Esophagus squamous epithelium (tissue), 4 donors: Measurements from ENCODE around the gene MED4. TPM values are rescaled to one million over a fixed set of nuclear protein-coding genes. Genes with fewer than 3 reads are reported as not detected.

Source experiments
- small RNA-seq, 4 donors: library from RNA; depleted of rRNA; stranded (forward); fragments of <200 nt; gene quantifications; one replicate each; pipeline ENCODE3, GENCODE V24; 2016
- total RNA-seq, 4 donors: library from RNA; depleted of rRNA; stranded (reverse); fragments of >200 nt; gene quantifications; one replicate each; pipeline ENCODE4 v1.1.0, GENCODE V29; 2016

The MED4 gene
- total RNA-seq, 4 donors from 2014 or later = 21.5 to 39.9 (median 32.3) TPM

Small RNA genes lying within 50 kb of the gene (small RNA-seq; reads per million reads assigned to genes)
- 0 reads per million in 4 donors for gene POLR2KP2

Other genes starting within 250 kb of the MED4 start
- gene SUCLA2, start 93.8 kb downstream of the MED4 start, total RNA-seq = 10 to 100 TPM; 22.7 to 56.6 (median 47.4) TPM
- gene NUDT15, start 57.4 kb downstream of the MED4 start, total RNA-seq = 10 to 100 TPM in 3 of 4 donors, 1 to 10 TPM in 1; 7.2 to 31.9 (median 18.5) TPM
- gene ITM2B, start 138.1 kb upstream of the MED4 start, total RNA-seq = 100 to 1,000 TPM; 418 to 554 (median 457) TPM
- gene RB1, start 208.6 kb upstream of the MED4 start, total RNA-seq = 10 to 100 TPM; 23.0 to 62.6 (median 42.4) TPM